GM10266 (cell line): Measurements from ENCODE around the gene KBTBD13.

Source experiments
- DNase-seq: peaks from one replicate; pipeline ENCODE4 v3.0.0; 2012; ENCODE audit errors: extremely low spot score
- TF ChIP-seq, protein P1 (sequence below): IDR thresholded peaks from 2 replicates; pipeline ENCODE4 v1.5.1; 2012; ENCODE audit warnings: mild to moderate bottlenecking, low read depth; ENCODE audit not compliant: control insufficient read depth, insufficient read depth; ENCODE audit errors: missing control alignments

The KBTBD13 gene

GRCh38 chr15:65076486-65077290 lies at the start of gene KBTBD13:
KBTBD13 (plus strand) TSS chr15:65076746; CDS start chr15:65076816, 70 bp downstream.
- DNase-seq, result no peak
- TF ChIP-seq, protein P1, sequence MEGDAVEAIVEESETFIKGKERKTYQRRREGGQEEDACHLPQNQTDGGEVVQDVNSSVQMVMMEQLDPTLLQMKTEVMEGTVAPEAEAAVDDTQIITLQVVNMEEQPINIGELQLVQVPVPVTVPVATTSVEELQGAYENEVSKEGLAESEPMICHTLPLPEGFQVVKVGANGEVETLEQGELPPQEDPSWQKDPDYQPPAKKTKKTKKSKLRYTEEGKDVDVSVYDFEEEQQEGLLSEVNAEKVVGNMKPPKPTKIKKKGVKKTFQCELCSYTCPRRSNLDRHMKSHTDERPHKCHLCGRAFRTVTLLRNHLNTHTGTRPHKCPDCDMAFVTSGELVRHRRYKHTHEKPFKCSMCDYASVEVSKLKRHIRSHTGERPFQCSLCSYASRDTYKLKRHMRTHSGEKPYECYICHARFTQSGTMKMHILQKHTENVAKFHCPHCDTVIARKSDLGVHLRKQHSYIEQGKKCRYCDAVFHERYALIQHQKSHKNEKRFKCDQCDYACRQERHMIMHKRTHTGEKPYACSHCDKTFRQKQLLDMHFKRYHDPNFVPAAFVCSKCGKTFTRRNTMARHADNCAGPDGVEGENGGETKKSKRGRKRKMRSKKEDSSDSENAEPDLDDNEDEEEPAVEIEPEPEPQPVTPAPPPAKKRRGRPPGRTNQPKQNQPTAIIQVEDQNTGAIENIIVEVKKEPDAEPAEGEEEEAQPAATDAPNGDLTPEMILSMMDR, result no peak

DNA sequence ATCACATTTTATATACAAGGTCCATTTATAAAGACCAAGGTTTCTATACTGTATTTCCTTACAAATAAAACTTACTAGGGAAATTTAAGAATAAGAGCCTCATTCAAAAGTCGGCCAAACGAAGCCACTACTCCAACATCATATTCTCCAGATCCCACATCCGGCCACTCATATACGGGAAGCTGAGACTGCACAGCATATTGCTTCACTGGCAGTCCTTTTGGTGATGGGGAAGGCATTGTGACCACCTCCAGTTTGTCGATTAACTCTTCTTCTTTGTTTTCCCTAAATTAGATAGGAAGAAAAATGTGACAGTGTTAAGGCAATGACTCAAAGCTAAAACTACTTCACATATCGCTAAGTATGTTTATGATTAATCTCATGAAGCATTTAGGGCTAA lies 49.8 kb upstream of the KBTBD13 start:
- no peak for DNase-seq
- TF ChIP-seq, protein P1, result no peak

DNA sequence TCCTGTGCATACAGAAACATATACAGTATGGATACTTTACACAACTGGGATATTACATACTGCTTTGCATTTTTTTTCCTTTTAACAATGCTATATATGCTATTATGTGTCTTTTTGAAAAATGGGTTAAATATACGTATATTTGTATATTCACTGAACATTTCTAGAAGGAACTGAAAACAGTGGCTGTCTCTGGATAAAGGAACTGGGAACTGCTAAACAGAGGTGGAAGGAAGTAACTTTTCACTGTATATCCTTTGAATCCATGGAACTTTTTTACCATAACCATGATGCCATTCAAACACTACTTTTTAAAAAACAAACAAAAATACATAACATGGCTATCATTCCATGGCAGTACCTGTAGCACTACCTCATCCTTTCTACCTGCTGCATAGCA lies 49.0 kb upstream of the KBTBD13 start:
- TF ChIP-seq, protein P1, result no peak
- no peak for DNase-seq

GRCh38 chr15:65028338-65028737 lies 48.2 kb upstream of the KBTBD13 start:
- no peak for DNase-seq
- TF ChIP-seq, protein P1, result no peak

DNA sequence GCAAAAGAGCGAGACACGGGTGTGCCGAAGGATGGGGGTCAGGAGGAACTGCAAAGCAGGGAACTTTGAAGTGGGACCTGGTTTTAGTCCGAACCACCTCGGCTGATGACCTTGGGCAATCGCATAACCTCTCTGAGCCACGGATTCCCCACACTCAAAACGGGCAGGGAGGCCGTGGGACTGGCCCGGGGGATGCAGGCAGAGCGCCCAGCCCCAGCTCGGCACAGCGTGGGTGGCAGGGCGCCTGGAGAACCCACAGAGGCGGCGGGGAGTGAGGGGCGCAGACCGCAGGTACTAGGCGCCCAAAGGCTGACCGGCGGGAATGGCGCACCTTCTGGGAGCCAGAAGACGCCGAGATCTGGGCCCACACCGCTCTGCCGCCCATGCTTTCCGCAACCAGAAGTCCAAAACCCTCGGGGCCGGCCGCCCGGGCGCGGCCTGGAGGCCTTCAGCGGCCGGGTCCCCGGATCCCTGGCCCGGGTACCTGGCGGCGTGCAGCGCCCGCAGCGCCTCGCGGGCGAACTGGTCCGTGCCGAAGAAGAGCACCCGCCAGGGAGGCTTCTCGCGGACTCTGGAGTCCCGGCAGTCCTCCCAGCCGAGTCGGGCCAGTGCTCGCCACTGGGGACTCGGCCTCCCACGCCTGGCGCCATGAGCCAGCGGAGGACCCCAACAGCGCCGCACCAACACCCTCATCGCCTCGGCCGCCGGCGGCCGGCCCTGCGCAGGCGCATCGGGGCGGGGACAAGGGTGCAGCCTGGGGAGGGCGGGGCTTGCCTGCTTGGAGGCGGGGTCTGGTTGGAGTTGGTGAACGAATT lies 47.4 kb upstream of the KBTBD13 start, which contains the start of gene MTFMT:
TSS of gene MTFMT (minus strand) at position 719 of the 815 bp plus-strand sequence. CDS start at position 693, 26 bp downstream.
- DNase-seq, result peak; percentile 98

DNA sequence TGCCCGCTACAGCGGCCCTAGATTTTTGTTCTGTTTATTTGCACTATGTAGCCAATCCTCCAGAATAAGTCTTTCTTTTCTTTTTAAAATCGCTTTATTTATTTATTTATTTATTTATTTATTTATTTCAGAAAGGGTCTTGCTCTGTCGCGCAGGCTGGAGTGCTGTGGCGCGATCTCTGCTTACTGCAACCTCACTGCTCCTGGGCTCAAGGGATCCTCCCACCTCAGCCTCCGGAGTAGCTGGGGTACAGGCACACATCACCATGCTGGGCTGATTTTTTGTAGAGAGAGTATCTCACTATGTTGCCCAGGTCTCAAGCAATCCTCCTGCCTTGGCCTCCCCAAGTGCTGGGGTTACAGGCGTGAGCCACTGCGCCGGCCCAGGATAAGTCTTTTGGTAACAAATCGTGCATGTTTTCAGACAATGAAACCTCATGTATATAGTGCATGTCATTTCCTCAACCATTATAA lies 46.8 kb upstream of the KBTBD13 start:
- no peak for DNase-seq
- TF ChIP-seq, protein P1, result no peak

More for the DNA sequence above, 47.4 kb upstream of the KBTBD13 start, which contains the start of gene MTFMT:
- TF ChIP-seq, protein P1, result peak; percentile 5
